Activated CD8-positive, alpha-beta memory T cell treated with anti-CD3 and anti-CD28 coated beads, Interleukin-2, amount 50 U/mL, for 4 hours (primary cell): ENCODE data around the gene ADGRG3.

Experiments
- DNase-seq: peaks from one replicate; pipeline ENCODE4 v3.0.0-alpha.2; 2020

Gene ADGRG3

GRCh38 chr16:57630931-57631845, 36.9 kb upstream of the ADGRG3 start:
- DNase-seq = no peak

- DNase-seq = no peak
These were observed 35.5 kb upstream of the ADGRG3 start for GRCh38 chr16:57632568-57632967.

GRCh38 chr16:57633383-57634064, 34.6 kb upstream of the ADGRG3 start:
- no peak for DNase-seq

- no peak for DNase-seq
These were observed 33.9 kb upstream of the ADGRG3 start for GRCh38 chr16:57634171-57634570.

GRCh38 chr16:57635266-57636097, 32.6 kb upstream of the ADGRG3 start:
- no peak for DNase-seq

- DNase-seq = no peak
These were observed 31.9 kb upstream of the ADGRG3 start for GRCh38 chr16:57636184-57636583.

GRCh38 chr16:57637020-57637419, 31.1 kb upstream of the ADGRG3 start:
- DNase-seq = no peak

- no peak for DNase-seq
These were observed 30.7 kb upstream of the ADGRG3 start for GRCh38 chr16:57637424-57637823.

- DNase-seq = no peak
These were observed 30.1 kb upstream of the ADGRG3 start for GRCh38 chr16:57637965-57638364.

GRCh38 chr16:57638381-57638780, 29.7 kb upstream of the ADGRG3 start:
- DNase-seq = no peak

- peak; percentile 33 for DNase-seq
These were observed 28.8 kb upstream of the ADGRG3 start for GRCh38 chr16:57639172-57639887.

- DNase-seq = no peak
These were observed 27.9 kb upstream of the ADGRG3 start for GRCh38 chr16:57640185-57640584.

- DNase-seq = no peak
These were observed 27.5 kb upstream of the ADGRG3 start for GRCh38 chr16:57640612-57641011.

GRCh38 chr16:57642160-57643135, 25.7 kb upstream of the ADGRG3 start:
- DNase-seq = no peak

GRCh38 chr16:57643147-57643874, 24.8 kb upstream of the ADGRG3 start:
- DNase-seq = no peak

- DNase-seq = no peak
These were observed 24.2 kb upstream of the ADGRG3 start for GRCh38 chr16:57643910-57644309.

- no peak for DNase-seq
These were observed 23.6 kb upstream of the ADGRG3 start for GRCh38 chr16:57644383-57645014.

- DNase-seq = no peak
These were observed 22.9 kb upstream of the ADGRG3 start for GRCh38 chr16:57645169-57645568.

- no peak for DNase-seq
These were observed 22.3 kb upstream of the ADGRG3 start for GRCh38 chr16:57645691-57646387.
